ENCODE measurements around the gene PRB2.
"Not testable (repeated sequence)": the region's sequence is repeated elsewhere in the genome, so short reads cannot be mapped to it uniquely, and the experiment has no call there.

DNA sequence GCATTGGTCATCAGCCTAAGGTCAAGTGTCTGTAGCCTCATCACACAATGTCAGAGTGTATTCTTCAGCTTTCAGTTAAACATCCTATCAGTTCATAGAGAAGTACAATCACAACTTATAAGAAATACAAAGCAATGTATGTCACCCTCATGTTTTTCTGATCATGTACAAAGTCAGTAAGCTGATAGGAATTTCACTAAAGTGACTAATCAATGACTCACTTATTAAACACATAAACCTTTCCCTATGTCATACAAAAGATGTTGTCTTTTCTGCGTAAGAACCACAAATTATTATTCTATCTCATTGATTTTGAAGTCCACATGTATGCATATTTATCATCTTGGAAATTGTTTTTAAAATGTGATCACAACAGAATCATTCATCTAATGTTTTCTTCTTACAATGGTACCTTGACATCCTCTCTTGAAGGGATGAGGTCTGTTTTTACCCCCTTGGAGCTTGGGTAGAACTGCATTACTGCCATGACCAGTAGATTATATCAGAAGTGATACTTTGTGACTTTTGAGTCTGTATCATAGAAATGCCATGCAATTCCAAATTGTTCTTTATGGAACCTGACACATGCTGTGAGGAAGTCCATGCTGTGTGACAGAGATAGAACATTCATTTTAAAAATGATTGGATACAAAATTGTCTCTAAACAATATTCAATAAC is 35.0 kb downstream of the PRB2 start:
- TF ChIP-seq CTCF (IDR thresholded peaks at IDR 0.05; ENCODE audit: low read depth, low read length); EZH2phosphoT487 (IDR thresholded peaks at IDR 0.05; ENCODE audit: low read depth): not testable (repeated sequence)
